RCC 7860 (cell line): Measurements from ENCODE around the gene BEAN1.
"Not testable (repeated sequence)": the region's sequence is repeated elsewhere in the genome, so short reads cannot be mapped to it uniquely, and the experiment has no call there.

ENCODE experiments used
- DNase-seq: peaks from one replicate; pipeline ENCODE4 v3.0.0-alpha.2; 2015; ENCODE audit warnings: low spot score
- FAIRE-seq: peaks from 2 replicates; lab custom pipeline; 2012; peaks lifted over from hg19 to GRCh38; lab: Jason Lieb, UNC

The BEAN1 gene

GRCh38 chr16:66466636-66467035, 39.5 kb downstream of the BEAN1 start:
- not testable (repeated sequence) for DNase-seq, FAIRE-seq

- FAIRE-seq = no peak
These were observed 40.5 kb downstream of the BEAN1 start for GRCh38 chr16:66467611-66468010.

GRCh38 chr16:66468321-66468965, 41.3 kb downstream of the BEAN1 start:
- FAIRE-seq (no peak), DNase-seq (no peak)

More at GRCh38 chr16:66467611-66468010, 40.5 kb downstream of the BEAN1 start:
- no peak for DNase-seq

- FAIRE-seq (no peak), DNase-seq (no peak)
These were observed 42.3 kb downstream of the BEAN1 start for GRCh38 chr16:66469291-66469946.

GRCh38 chr16:66469947-66470546, 43.0 kb downstream of the BEAN1 start:
- FAIRE-seq = no peak
- no peak for DNase-seq

GRCh38 chr16:66470556-66470955, 43.5 kb downstream of the BEAN1 start:
- DNase-seq = no peak
- no peak for FAIRE-seq

- DNase-seq (no peak), FAIRE-seq (no peak)
These were observed 44.2 kb downstream of the BEAN1 start for GRCh38 chr16:66471264-66471663.

GRCh38 chr16:66471716-66472393, 44.8 kb downstream of the BEAN1 start:
- FAIRE-seq = no peak
- DNase-seq = no peak

GRCh38 chr16:66473051-66473571, 46.0 kb downstream of the BEAN1 start:
- no peak for FAIRE-seq
- no peak for DNase-seq

- FAIRE-seq = no peak
- no peak for DNase-seq
These were observed 46.8 kb downstream of the BEAN1 start for GRCh38 chr16:66473654-66474519.

- FAIRE-seq = no peak
- DNase-seq = peak; percentile 12
These were observed 47.7 kb downstream of the BEAN1 start for GRCh38 chr16:66474750-66475199.

- FAIRE-seq (no peak), DNase-seq (no peak)
These were observed 48.1 kb downstream of the BEAN1 start for GRCh38 chr16:66475232-66475631.

GRCh38 chr16:66476328-66477027, 49.4 kb downstream of the BEAN1 start:
- no peak for DNase-seq
- FAIRE-seq = no peak

- no peak for DNase-seq
These were observed 50.0 kb downstream of the BEAN1 start for GRCh38 chr16:66477028-66477515.

GRCh38 chr16:66478733-66479511, 51.8 kb downstream of the BEAN1 start:
- FAIRE-seq = no peak
- peak; percentile 45 for DNase-seq

More at GRCh38 chr16:66477028-66477515, 50.0 kb downstream of the BEAN1 start:
- FAIRE-seq = no peak

- DNase-seq = no peak
- FAIRE-seq = no peak
These were observed 52.7 kb downstream of the BEAN1 start for GRCh38 chr16:66479661-66480264.

GRCh38 chr16:66480265-66481080, 53.4 kb downstream of the BEAN1 start:
- DNase-seq (no peak), FAIRE-seq (no peak)
